Measurements from ENCODE around the gene DGKQ. TPM values are rescaled to one million over a fixed set of nuclear protein-coding genes. Genes with fewer than 3 reads are reported as not detected.
"Not testable (repeated sequence)": the region's sequence is repeated elsewhere in the genome, so short reads cannot be mapped to it uniquely, and the experiment has no call there.

DGKQ gene
- total RNA-seq, 1 donor from 2014 or later, result 18.0 TPM

- intact Hi-C loops (cut with micrococcal nuclease), result loop anchor here (10.0 kb wide), 2 partner anchors 508 to 738 kb away; no protein-coding TSS in a partner anchor
Measured at GRCh38 chr4:982814-983213, 9.4 kb upstream of the DGKQ start.

- intact Hi-C loops (cut with micrococcal nuclease), result loop anchor here (10.0 kb wide), 2 partner anchors 507 to 737 kb away; no protein-coding TSS in a partner anchor
Measured at GRCh38 chr4:982291-982690, 8.9 kb upstream of the DGKQ start.

GRCh38 chr4:978957-979701, 5.8 kb upstream of the DGKQ start:
- intact Hi-C loops (cut with micrococcal nuclease), result no loop called here

GRCh38 chr4:976016-976415, 2.6 kb upstream of the DGKQ start:
- intact Hi-C loops (cut with micrococcal nuclease), result not testable (repeated sequence)

GRCh38 chr4:974668-975067, 1.3 kb upstream of the DGKQ start:
- intact Hi-C loops (cut with micrococcal nuclease), result loop anchor here (5.0 kb wide), 1 partner anchor 83 kb away; no protein-coding TSS in a partner anchor

GRCh38 chr4:972651-973424, 531 bp downstream of the DGKQ start:
- intact Hi-C loops (cut with micrococcal nuclease), result loop anchor here (1.0 to 5.0 kb wide), 9 partner anchors 13 to 636 kb away; partner anchors contain the start of genes ATP5ME, GAK, MYL5 and PCGF3

- intact Hi-C loops (cut with micrococcal nuclease), result loop anchor here (2.0 to 5.0 kb wide), 2 partner anchors 85 to 267 kb away; partner anchors contain the start of gene PCGF3
Measured at GRCh38 chr4:971666-972500, 1.5 kb downstream of the DGKQ start.

GRCh38 chr4:970854-971520, 2.4 kb downstream of the DGKQ start:
- intact Hi-C loops (cut with micrococcal nuclease), result loop anchor here (5.0 kb wide), 1 partner anchor 86 kb away; no protein-coding TSS in a partner anchor

GRCh38 chr4:970046-970745, 3.2 kb downstream of the DGKQ start:
- intact Hi-C loops (cut with micrococcal nuclease), result loop anchor here (5.0 kb wide), 1 partner anchor 87 kb away; no protein-coding TSS in a partner anchor

GRCh38 chr4:968621-969394, 4.6 kb downstream of the DGKQ start:
- intact Hi-C loops (cut with micrococcal nuclease), result no loop called here

GRCh38 chr4:968221-968620, 5.1 kb downstream of the DGKQ start:
- intact Hi-C loops (cut with micrococcal nuclease), result no loop called here

- intact Hi-C loops (cut with micrococcal nuclease), result no loop called here
Measured at GRCh38 chr4:967113-968104, 6.0 kb downstream of the DGKQ start.

GRCh38 chr4:966266-967112, 6.9 kb downstream of the DGKQ start:
- intact Hi-C loops (cut with micrococcal nuclease), result no loop called here

- intact Hi-C loops (cut with micrococcal nuclease), result no loop called here
Measured at GRCh38 chr4:965766-966134, 7.6 kb downstream of the DGKQ start.

GRCh38 chr4:965048-965765, 8.2 kb downstream of the DGKQ start:
- intact Hi-C loops (cut with micrococcal nuclease), result no loop called here

- intact Hi-C loops (cut with micrococcal nuclease), result no loop called here
Measured at GRCh38 chr4:964346-965025, 8.9 kb downstream of the DGKQ start.
